Activated T-cell treated with anti-CD3 and anti-CD28 coated beads, Interleukin-2, amount 50 U/mL, for 4 hours (primary cell): ENCODE measurements around the gene CD8A. TPM values are rescaled to one million over a fixed set of nuclear protein-coding genes. Genes with fewer than 3 reads are reported as not detected.

Experiments used
- ATAC-seq, 2 donors: fragments of 200-7000 bp; cut with Tn5 transposase; one replicate each; pipeline ENCODE4 v1.10.0; 2021
- DNase-seq: peaks from one replicate; pipeline ENCODE4 v3.0.0-alpha.2; 2020
- H3K27me3 Mint-ChIP-seq: one replicate; pipeline ENCODE4 v1.8.0; 2021; ENCODE audit warnings: low read depth, mixed read lengths
- H3K36me3 Mint-ChIP-seq: one replicate; pipeline ENCODE4 v1.8.0; 2022; ENCODE audit warnings: mixed read lengths; ENCODE audit not compliant: insufficient read depth
- H3K4me1 Mint-ChIP-seq: one replicate; pipeline ENCODE4 v1.8.0; 2021; ENCODE audit warnings: low read depth, mixed read lengths
- H3K4me3 Mint-ChIP-seq: one replicate; pipeline ENCODE4 v1.8.0; 2021; ENCODE audit warnings: mild to moderate bottlenecking, moderate library complexity, mixed read lengths
- H3K9me3 Mint-ChIP-seq: one replicate; pipeline ENCODE4 v1.8.0; 2021; ENCODE audit warnings: mixed read lengths
- total RNA-seq, 3 donors: library from RNA; stranded (reverse); gene quantifications; one replicate each; pipeline ENCODE4 v1.2.1, GENCODE V29; 2021

Gene CD8A
- total RNA-seq, 3 donors from 2014 or later: 36.9 to 101 (median 78.6) TPM

- Mint-ChIP-seq H3K4me1 (peaks cover 24% of the 10 kb centered on the region), H3K36me3 (peaks cover 3% of the 10 kb centered on the region), H3K27me3 (peaks cover 5% of the 10 kb centered on the region), H3K4me3 (no peak overlapping the region), H3K9me3 (peaks cover 5% of the 10 kb centered on the region)
- ATAC-seq: peak; percentile 17 to 39
- no peak for DNase-seq
Measured at GRCh38 chr2:86822668-86823345, 32.1 kb upstream of the CD8A start.

- DNase-seq (no peak), ATAC-seq (no peak)
- peak overlapping the region; percentile 55 for H3K4me3 Mint-ChIP-seq
- peaks cover 5% of the 10 kb centered on the region for H3K9me3 Mint-ChIP-seq
- H3K27me3 Mint-ChIP-seq: peaks cover 5% of the 10 kb centered on the region
- peaks cover 21% of the 10 kb centered on the region for H3K4me1 Mint-ChIP-seq
- peaks cover 3% of the 10 kb centered on the region for H3K36me3 Mint-ChIP-seq
Measured at GRCh38 chr2:86821842-86822241, 31.1 kb upstream of the CD8A start.

GRCh38 chr2:86821306-86821705 is 30.6 kb upstream of the CD8A start:
- peaks cover 3% of the 10 kb centered on the region for H3K36me3 Mint-ChIP-seq
- DNase-seq (no peak), ATAC-seq (no peak)
- peaks cover 5% of the 10 kb centered on the region for H3K27me3 Mint-ChIP-seq
- H3K4me3 Mint-ChIP-seq: peak overlapping the region; percentile 55
- H3K4me1 Mint-ChIP-seq: peaks cover 18% of the 10 kb centered on the region
- peaks cover 5% of the 10 kb centered on the region for H3K9me3 Mint-ChIP-seq

GRCh38 chr2:86818957-86819356 is 28.2 kb upstream of the CD8A start:
- Mint-ChIP-seq H3K4me1 (peaks cover 19% of the 10 kb centered on the region), H3K36me3 (peaks cover 3% of the 10 kb centered on the region), H3K27me3 (peaks cover 9% of the 10 kb centered on the region), H3K9me3 (peaks cover 5% of the 10 kb centered on the region), H3K4me3 (no peak overlapping the region)
- ATAC-seq (no peak), DNase-seq (no peak)

GRCh38 chr2:86818114-86818801 is 27.5 kb upstream of the CD8A start:
- ATAC-seq (no peak), DNase-seq (no peak)
- Mint-ChIP-seq H3K27me3 (peaks cover 8% of the 10 kb centered on the region), H3K4me3 (no peak overlapping the region), H3K36me3 (peaks cover 3% of the 10 kb centered on the region), H3K9me3 (peaks cover 5% of the 10 kb centered on the region), H3K4me1 (peaks cover 13% of the 10 kb centered on the region)

GRCh38 chr2:86815611-86816010 is 24.9 kb upstream of the CD8A start:
- H3K4me3 Mint-ChIP-seq: no peak overlapping the region

GRCh38 chr2:86809481-86810121 is 18.9 kb upstream of the CD8A start:
- no peaks in the 10 kb centered on the region for H3K36me3 Mint-ChIP-seq
- peak overlapping the region; percentile 68 for H3K4me3 Mint-ChIP-seq
- H3K27me3 Mint-ChIP-seq: peaks cover 39% of the 10 kb centered on the region
- DNase-seq (peak; percentile 19), ATAC-seq (no peak)
- peaks cover 26% of the 10 kb centered on the region for H3K4me1 Mint-ChIP-seq
- no peaks in the 10 kb centered on the region for H3K9me3 Mint-ChIP-seq

More at GRCh38 chr2:86815611-86816010, 24.9 kb upstream of the CD8A start:
- Mint-ChIP-seq H3K9me3 (no peaks in the 10 kb centered on the region), H3K36me3 (no peaks in the 10 kb centered on the region), H3K27me3 (peaks cover 22% of the 10 kb centered on the region), H3K4me1 (peaks cover 16% of the 10 kb centered on the region)
- ATAC-seq (peak; percentile 88 to 90), DNase-seq (no peak)

GRCh38 chr2:86808315-86809161 is 17.8 kb upstream of the CD8A start:
- ATAC-seq (peak; percentile 86 to 89), DNase-seq (peak; percentile 94)
- no peaks in the 10 kb centered on the region for H3K36me3 Mint-ChIP-seq
- H3K4me1 Mint-ChIP-seq: peaks cover 26% of the 10 kb centered on the region
- no peaks in the 10 kb centered on the region for H3K9me3 Mint-ChIP-seq
- H3K4me3 Mint-ChIP-seq: peak overlapping the region; percentile 87
- peaks cover 39% of the 10 kb centered on the region for H3K27me3 Mint-ChIP-seq

- H3K4me3 Mint-ChIP-seq: peak overlapping the region; percentile 87
- no peaks in the 10 kb centered on the region for H3K36me3 Mint-ChIP-seq
- DNase-seq (peak; percentile 51), ATAC-seq (peak; percentile 47 to 52)
- peaks cover 36% of the 10 kb centered on the region for H3K27me3 Mint-ChIP-seq
- peaks cover 26% of the 10 kb centered on the region for H3K4me1 Mint-ChIP-seq
- H3K9me3 Mint-ChIP-seq: no peaks in the 10 kb centered on the region
Measured at GRCh38 chr2:86807468-86808275, 17.0 kb upstream of the CD8A start.

GRCh38 chr2:86807133-86807467 is 16.4 kb upstream of the CD8A start:
- H3K36me3 Mint-ChIP-seq: no peaks in the 10 kb centered on the region
- no peaks in the 10 kb centered on the region for H3K9me3 Mint-ChIP-seq
- H3K4me3 Mint-ChIP-seq: peak overlapping the region; percentile 87
- DNase-seq: no peak
- no peak for ATAC-seq
- H3K27me3 Mint-ChIP-seq: peaks cover 34% of the 10 kb centered on the region
- peaks cover 26% of the 10 kb centered on the region for H3K4me1 Mint-ChIP-seq

- Mint-ChIP-seq H3K9me3 (no peaks in the 10 kb centered on the region), H3K36me3 (no peaks in the 10 kb centered on the region), H3K4me1 (peaks cover 24% of the 10 kb centered on the region), H3K27me3 (peaks cover 26% of the 10 kb centered on the region), H3K4me3 (peak overlapping the region; percentile 55)
- no peak for ATAC-seq
- no peak for DNase-seq
Measured at GRCh38 chr2:86806059-86806857, 15.5 kb upstream of the CD8A start.

GRCh38 chr2:86800856-86801567 is 10.3 kb upstream of the CD8A start:
- no peak for ATAC-seq
- Mint-ChIP-seq H3K4me3 (no peak overlapping the region), H3K9me3 (peaks cover 14% of the 10 kb centered on the region), H3K36me3 (peaks cover 10% of the 10 kb centered on the region), H3K4me1 (no peaks in the 10 kb centered on the region), H3K27me3 (peaks cover 7% of the 10 kb centered on the region)
- DNase-seq: no peak
